Measurements from ENCODE around the gene LBHD2.

DNA sequence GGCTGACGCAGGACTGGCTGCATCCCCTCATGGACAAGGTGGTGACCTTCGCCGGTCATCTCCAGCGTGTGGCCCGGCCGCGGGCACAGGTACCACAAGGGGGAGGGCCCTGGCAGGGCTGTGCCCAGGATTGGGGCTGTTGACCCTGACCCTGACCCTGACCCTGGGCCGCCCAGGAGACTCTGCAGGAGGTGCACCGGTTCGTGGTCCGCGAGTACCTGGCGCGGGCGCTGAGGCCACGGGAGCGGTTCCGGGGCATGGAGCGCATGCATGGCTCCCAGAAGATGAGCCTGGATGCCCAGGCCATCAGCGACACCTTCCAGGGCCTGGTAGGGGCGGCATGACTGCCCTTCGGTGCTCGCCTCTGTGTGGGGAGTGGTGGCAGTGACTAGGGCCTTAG lies 23.4 kb downstream of the LBHD2 start:
- TF ChIP-seq EZH2 (IDR thresholded peaks at IDR 0.05), result no peak
- no peak for TF ChIP-seq POLR2AphosphoS5 (IDR thresholded peaks at IDR 0.05; ENCODE audit: borderline replicate concordance, low read depth, low read length)
